GM23338 (cell line): ENCODE results near the gene ZNF385C. TPM values are rescaled to one million over a fixed set of nuclear protein-coding genes. Genes with fewer than 3 reads are reported as not detected.

Experiments
- ATAC-seq: fragments of 200-7000 bp; cut with Tn5 transposase; 3 replicates; pipeline ENCODE4 v1.9.1; 2020
- DNase-seq: peaks from one replicate; pipeline ENCODE4 v3.0.0-alpha.2; 2015; ENCODE audit warnings: low spot score
- H2AFZ ChIP-seq: fragments of 200-600 bp; sonication (generic); 2 replicates; pipeline ENCODE4 v1.8.0; 2016; ENCODE audit warnings: antibody characterized with exemption, mild to moderate bottlenecking, moderate library complexity
- H3F3A ChIP-seq: fragments of 200-600 bp; sonication (generic); replicated peaks from 2 replicates; pipeline ENCODE4 v1.8.0; 2017; ENCODE audit warnings: antibody characterized with exemption, mixed run types, low read depth
- H3K27ac ChIP-seq: fragments of 200-600 bp; sonication (generic); 2 replicates; pipeline ENCODE4 v1.6.1; 2016; ENCODE audit warnings: low read depth
- H3K27me3 ChIP-seq: fragments of 200-600 bp; sonication (generic); 2 replicates; pipeline ENCODE4 v1.8.0; 2016; ENCODE audit warnings: mild to moderate bottlenecking, mixed run types, moderate library complexity; ENCODE audit not compliant: insufficient read depth
- H3K36me3 ChIP-seq: fragments of 200-600 bp; sonication (generic); 2 replicates; pipeline ENCODE4 v1.8.0; 2016; ENCODE audit warnings: mild to moderate bottlenecking; ENCODE audit not compliant: insufficient read depth
- H3K4me1 ChIP-seq: fragments of 200-600 bp; sonication (generic); 2 replicates; pipeline ENCODE4 v1.8.0; 2016; ENCODE audit warnings: mild to moderate bottlenecking, moderate library complexity; ENCODE audit not compliant: insufficient read depth
- H3K4me2 ChIP-seq: fragments of 200-600 bp; sonication (generic); 2 replicates; pipeline ENCODE4 v1.7.1; 2017; ENCODE audit warnings: mixed run types
- H3K4me3 ChIP-seq: fragments of 200-600 bp; sonication (generic); 2 replicates; pipeline ENCODE4 v1.6.1; 2016; ENCODE audit warnings: mixed run types
- H3K79me2 ChIP-seq: fragments of 200-600 bp; sonication (generic); replicated peaks from 2 replicates; pipeline ENCODE4 v1.8.0; 2017; ENCODE audit warnings: mild to moderate bottlenecking; ENCODE audit not compliant: insufficient read depth
- H3K9me2 ChIP-seq: fragments of 200-600 bp; sonication (generic); 2 replicates; pipeline ENCODE4 v1.8.0; 2017; ENCODE audit not compliant: insufficient read depth
- H4K20me1 ChIP-seq: fragments of 200-600 bp; sonication (generic); replicated peaks from 2 replicates; pipeline ENCODE4 v1.8.0; 2017; ENCODE audit warnings: mild to moderate bottlenecking; ENCODE audit not compliant: insufficient read depth
- H3K27ac Mint-ChIP-seq: 2 replicates; pipeline ENCODE4 v1.8.0; 2020; ENCODE audit warnings: inconsistent platforms, mild to moderate bottlenecking, moderate library complexity, mixed read lengths
- H3K27me3 Mint-ChIP-seq: 3 replicates; pipeline ENCODE4 v1.8.0; 2022; ENCODE audit warnings: low read depth, mild to moderate bottlenecking, moderate library complexity, mixed read lengths, inconsistent platforms; ENCODE audit not compliant: insufficient read depth, poor library complexity
- H3K36me3 Mint-ChIP-seq: 3 replicates; pipeline ENCODE4 v1.8.0; 2021; ENCODE audit warnings: low read depth, mild to moderate bottlenecking, inconsistent platforms, moderate library complexity, mixed read lengths
- H3K4me1 Mint-ChIP-seq: 3 replicates; pipeline ENCODE4 v1.8.0; 2020; ENCODE audit warnings: mild to moderate bottlenecking, inconsistent platforms, mixed read lengths
- H3K4me3 Mint-ChIP-seq: 3 replicates; pipeline ENCODE4 v1.8.0; 2021; ENCODE audit warnings: moderate library complexity, mild to moderate bottlenecking, inconsistent platforms, mixed read lengths
- H3K9me3 Mint-ChIP-seq: 3 replicates; pipeline ENCODE4 v1.8.0; 2020; ENCODE audit warnings: moderate library complexity, mild to moderate bottlenecking, inconsistent platforms, mixed read lengths
- CREB1 ChIP-seq: fragments of 250-450 bp; sonication (Bioruptor Pico); IDR thresholded peaks from 2 replicates; pipeline ENCODE4 v1.5.0; 2020; ENCODE audit warnings: low read depth, mild to moderate bottlenecking, moderate library complexity
- CTCF ChIP-seq, 2 experiments: fragments of 200-600 bp in 1 of 2; sonication (generic) in 1 of 2; conservative IDR thresholded peaks; 2 replicates each; pipeline versions ENCODE4 v1.5.1 to v1.6.1; 2016 to 2017; ENCODE audit warnings: antibody characterized with exemption in 2 of 2, low read depth in 2 of 2, mild to moderate bottlenecking in 2 of 2, moderate library complexity in 1 of 2
- EZH2 ChIP-seq: fragments of 200-600 bp; sonication (generic); IDR thresholded peaks from one replicate; pipeline ENCODE4 v1.8.0; 2017; ENCODE audit warnings: antibody characterized with exemption, mild to moderate bottlenecking, low read depth; ENCODE audit not compliant: unreplicated experiment
- EZH2phosphoT487 ChIP-seq: fragments of 200-600 bp; sonication (generic); IDR thresholded peaks from one replicate; pipeline ENCODE4 v1.8.1; 2018; ENCODE audit warnings: antibody characterized with exemption; ENCODE audit not compliant: unreplicated experiment
- JUNB ChIP-seq: IDR thresholded peaks from one replicate; pipeline ENCODE4 v1.6.1; 2016; ENCODE audit warnings: antibody characterized with exemption; ENCODE audit not compliant: unreplicated experiment
- POLR2AphosphoS5 ChIP-seq: IDR thresholded peaks from 2 replicates; pipeline ENCODE4 v1.6.1; 2016; ENCODE audit warnings: antibody characterized with exemption, low read depth
- STAT1 ChIP-seq: IDR thresholded peaks from one replicate; pipeline ENCODE4 v1.6.1; 2016; ENCODE audit warnings: antibody characterized with exemption; ENCODE audit not compliant: unreplicated experiment
- ZNF114 ChIP-seq: fragments of 250-450 bp; sonication (Bioruptor Pico); IDR thresholded peaks from 2 replicates; pipeline ENCODE4 v1.5.0; 2020; ENCODE audit warnings: mild to moderate bottlenecking, moderate library complexity
- ZNF331 ChIP-seq: fragments of 250-450 bp; sonication (Bioruptor Pico); IDR thresholded peaks from 2 replicates; pipeline ENCODE4 v1.5.0; 2020; ENCODE audit warnings: low read depth, mild to moderate bottlenecking, moderate library complexity
- polyA plus RNA-seq: library from polyadenylated mRNA; unstranded; fragments of >200 nt; fragmentation: Nextera tagmentation; extraction: Ambion mirVana; gene quantifications from 2 replicates; pipeline ENCODE4 v1.2.1, GENCODE V29; 2016
- total RNA-seq: library from RNA; depleted of rRNA; stranded (reverse); fragments of >200 nt; shearing (Covaris generic); gene quantifications from 2 replicates; pipeline ENCODE4 v1.2.3, GENCODE V29; 2014
- TF ChIP-seq, protein P1 (sequence below): fragments of 250-450 bp; sonication (Bioruptor Pico); IDR thresholded peaks from 2 replicates; pipeline ENCODE4 v1.5.0; 2020; ENCODE audit warnings: mild to moderate bottlenecking, moderate library complexity

ZNF385C gene
- total and polyA plus RNA-seq, 2 experiments from 2014 or later, result 1.9 to 3.1 TPM

DNA sequence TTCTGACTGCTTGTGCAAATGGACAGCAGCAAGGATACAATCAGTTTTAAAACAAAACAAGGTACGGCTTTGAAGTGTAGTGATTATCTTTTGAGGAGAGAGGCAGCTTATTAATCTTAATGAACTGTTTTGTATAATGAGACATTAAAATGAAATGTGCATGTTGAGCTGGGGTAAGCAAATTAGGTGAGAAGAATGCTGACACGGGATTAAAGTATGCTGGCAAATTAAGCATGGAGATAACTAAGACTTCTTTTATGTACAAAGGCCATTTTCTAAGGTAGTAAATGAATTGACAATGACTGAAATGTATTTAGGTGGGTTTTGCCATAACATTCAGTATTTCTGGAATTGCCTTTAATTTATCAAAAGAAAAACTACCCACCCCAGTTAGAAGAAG is 99.8 kb downstream of the ZNF385C start (continued):
- TF ChIP-seq CTCF (conservative IDR thresholded peaks at IDR 0.05; ENCODE audit: low read depth in 2 of 2), result no peak
- no peak for TF ChIP-seq ZNF114
- no peak for TF ChIP-seq JUNB
- TF ChIP-seq EZH2phosphoT487, result no peak
- no peak for TF ChIP-seq STAT1
- no peak for TF ChIP-seq EZH2
- TF ChIP-seq, protein P1, sequence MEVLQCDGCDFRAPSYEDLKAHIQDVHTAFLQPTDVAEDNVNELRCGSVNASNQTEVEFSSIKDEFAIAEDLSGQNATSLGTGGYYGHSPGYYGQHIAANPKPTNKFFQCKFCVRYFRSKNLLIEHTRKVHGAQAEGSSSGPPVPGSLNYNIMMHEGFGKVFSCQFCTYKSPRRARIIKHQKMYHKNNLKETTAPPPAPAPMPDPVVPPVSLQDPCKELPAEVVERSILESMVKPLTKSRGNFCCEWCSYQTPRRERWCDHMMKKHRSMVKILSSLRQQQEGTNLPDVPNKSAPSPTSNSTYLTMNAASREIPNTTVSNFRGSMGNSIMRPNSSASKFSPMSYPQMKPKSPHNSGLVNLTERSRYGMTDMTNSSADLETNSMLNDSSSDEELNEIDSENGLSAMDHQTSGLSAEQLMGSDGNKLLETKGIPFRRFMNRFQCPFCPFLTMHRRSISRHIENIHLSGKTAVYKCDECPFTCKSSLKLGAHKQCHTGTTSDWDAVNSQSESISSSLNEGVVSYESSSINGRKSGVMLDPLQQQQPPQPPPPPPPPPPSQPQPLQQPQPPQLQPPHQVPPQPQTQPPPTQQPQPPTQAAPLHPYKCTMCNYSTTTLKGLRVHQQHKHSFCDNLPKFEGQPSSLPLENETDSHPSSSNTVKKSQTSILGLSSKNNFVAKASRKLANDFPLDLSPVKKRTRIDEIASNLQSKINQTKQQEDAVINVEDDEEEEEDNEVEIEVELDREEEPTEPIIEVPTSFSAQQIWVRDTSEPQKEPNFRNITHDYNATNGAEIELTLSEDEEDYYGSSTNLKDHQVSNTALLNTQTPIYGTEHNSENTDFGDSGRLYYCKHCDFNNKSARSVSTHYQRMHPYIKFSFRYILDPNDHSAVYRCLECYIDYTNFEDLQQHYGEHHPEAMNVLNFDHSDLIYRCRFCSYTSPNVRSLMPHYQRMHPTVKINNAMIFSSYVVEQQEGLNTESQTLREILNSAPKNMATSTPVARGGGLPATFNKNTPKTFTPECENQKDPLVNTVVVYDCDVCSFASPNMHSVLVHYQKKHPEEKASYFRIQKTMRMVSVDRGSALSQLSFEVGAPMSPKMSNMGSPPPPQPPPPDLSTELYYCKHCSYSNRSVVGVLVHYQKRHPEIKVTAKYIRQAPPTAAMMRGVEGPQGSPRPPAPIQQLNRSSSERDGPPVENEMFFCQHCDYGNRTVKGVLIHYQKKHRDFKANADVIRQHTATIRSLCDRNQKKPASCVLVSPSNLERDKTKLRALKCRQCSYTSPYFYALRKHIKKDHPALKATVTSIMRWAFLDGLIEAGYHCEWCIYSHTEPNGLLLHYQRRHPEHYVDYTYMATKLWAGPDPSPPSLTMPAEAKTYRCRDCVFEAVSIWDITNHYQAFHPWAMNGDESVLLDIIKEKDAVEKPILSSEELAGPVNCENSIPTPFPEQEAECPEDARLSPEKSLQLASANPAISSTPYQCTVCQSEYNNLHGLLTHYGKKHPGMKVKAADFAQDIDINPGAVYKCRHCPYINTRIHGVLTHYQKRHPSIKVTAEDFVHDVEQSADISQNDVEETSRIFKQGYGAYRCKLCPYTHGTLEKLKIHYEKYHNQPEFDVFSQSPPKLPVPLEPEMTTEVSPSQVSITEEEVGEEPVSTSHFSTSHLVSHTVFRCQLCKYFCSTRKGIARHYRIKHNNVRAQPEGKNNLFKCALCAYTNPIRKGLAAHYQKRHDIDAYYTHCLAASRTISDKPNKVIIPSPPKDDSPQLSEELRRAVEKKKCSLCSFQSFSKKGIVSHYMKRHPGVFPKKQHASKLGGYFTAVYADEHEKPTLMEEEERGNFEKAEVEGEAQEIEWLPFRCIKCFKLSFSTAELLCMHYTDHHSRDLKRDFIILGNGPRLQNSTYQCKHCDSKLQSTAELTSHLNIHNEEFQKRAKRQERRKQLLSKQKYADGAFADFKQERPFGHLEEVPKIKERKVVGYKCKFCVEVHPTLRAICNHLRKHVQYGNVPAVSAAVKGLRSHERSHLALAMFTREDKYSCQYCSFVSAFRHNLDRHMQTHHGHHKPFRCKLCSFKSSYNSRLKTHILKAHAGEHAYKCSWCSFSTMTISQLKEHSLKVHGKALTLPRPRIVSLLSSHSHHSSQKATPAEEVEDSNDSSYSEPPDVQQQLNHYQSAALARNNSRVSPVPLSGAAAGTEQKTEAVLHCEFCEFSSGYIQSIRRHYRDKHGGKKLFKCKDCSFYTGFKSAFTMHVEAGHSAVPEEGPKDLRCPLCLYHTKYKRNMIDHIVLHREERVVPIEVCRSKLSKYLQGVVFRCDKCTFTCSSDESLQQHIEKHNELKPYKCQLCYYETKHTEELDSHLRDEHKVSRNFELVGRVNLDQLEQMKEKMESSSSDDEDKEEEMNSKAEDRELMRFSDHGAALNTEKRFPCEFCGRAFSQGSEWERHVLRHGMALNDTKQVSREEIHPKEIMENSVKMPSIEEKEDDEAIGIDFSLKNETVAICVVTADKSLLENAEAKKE (CRISPR knock-in tag), result no peak
- TF ChIP-seq CREB1 (CRISPR knock-in tag), result no peak

- Mint-ChIP-seq H3K9me3 (no peaks in the 10 kb centered on the region), H3K4me3 (no peak overlapping the region), H3K36me3 (peaks cover 89% of the 10 kb centered on the region), H3K27ac (no peak overlapping the region), H3K27me3 (no peaks in the 10 kb centered on the region), H3K4me1 (no peaks in the 10 kb centered on the region)
- Histone ChIP-seq H3K36me3 (peaks cover 73% of the 10 kb centered on the region), H3K27me3 (no peaks in the 10 kb centered on the region), H3K4me3 (no peak overlapping the region), H3K4me2 (no peak overlapping the region), H3K9me2 (no peaks in the 10 kb centered on the region), H3K4me1 (no peaks in the 10 kb centered on the region), H4K20me1 (peaks cover 30% of the 10 kb centered on the region), H3K27ac (no peak overlapping the region), H3K79me2 (peaks cover 24% of the 10 kb centered on the region), H3F3A (peaks cover 35% of the 10 kb centered on the region), H2AFZ (no peak overlapping the region)
- DNase-seq (no peak), ATAC-seq (no peak)
- TF ChIP-seq POLR2AphosphoS5 (no peak), ZNF331 (no peak)
Observed at GRCh38 chr17:41996855-41997164, 101.5 kb downstream of the ZNF385C start.
